ENCODE data around the gene MRPL21. TPM values are rescaled to one million over a fixed set of nuclear protein-coding genes. Genes with fewer than 3 reads are reported as not detected.

Gene MRPL21
- total RNA-seq, 1 experiment from 2014 or later, result 82.3 TPM

GRCh38 chr11:68847395-68847794 lies 56.2 kb downstream of the MRPL21 start:
- Mint-ChIP-seq H3K27me3 (ENCODE audit: low read depth) (peaks cover 54% of the 10 kb centered on the region), H3K4me3 (no peak overlapping the region), H3K36me3 (no peaks in the 10 kb centered on the region), H3K27ac (no peak overlapping the region), H3K9me3 (no peaks in the 10 kb centered on the region), H3K4me1 (peaks cover 20% of the 10 kb centered on the region)
- TF ChIP-seq ZNF671 (CRISPR knock-in tag; IDR thresholded peaks at IDR 0.05) (no peak), ZNF121 (CRISPR knock-in tag; IDR thresholded peaks at IDR 0.05) (no peak), MLX (CRISPR knock-in tag; IDR thresholded peaks at IDR 0.05) (no peak), ETV6 (CRISPR knock-in tag; IDR thresholded peaks at IDR 0.05) (no peak), CBFB (CRISPR knock-in tag; IDR thresholded peaks at IDR 0.05; ENCODE audit: low read depth) (no peak), USF1 (CRISPR knock-in tag; IDR thresholded peaks at IDR 0.05) (no peak)
- DNase-seq (ENCODE audit: low spot score) (no peak), ATAC-seq (no peak)
- POLR2A ChIA-PET, result no interaction called here
- CTCF ChIA-PET, result interaction anchor here (0.8 kb wide), 1 partner anchor 49 kb away, joined by 5 read pairs; no protein-coding TSS in a partner anchor

GRCh38 chr11:68845351-68846002 lies 58.2 kb downstream of the MRPL21 start:
- H3K27ac Mint-ChIP-seq, result no peak overlapping the region
- no peaks in the 10 kb centered on the region for H3K36me3 Mint-ChIP-seq
- TF ChIP-seq GABPB1 (CRISPR knock-in tag; IDR thresholded peaks at IDR 0.05), result peak; percentile 85
- TF ChIP-seq ZSCAN18 (CRISPR knock-in tag; IDR thresholded peaks at IDR 0.05), result no peak
- no peak overlapping the region for H3K4me3 Mint-ChIP-seq
- ChIA-PET POLR2A (no interaction called here), CTCF (no interaction called here)
- H3K27me3 Mint-ChIP-seq (ENCODE audit: low read depth), result peaks cover 57% of the 10 kb centered on the region
- DNase-seq (ENCODE audit: low spot score) (no peak), ATAC-seq (no peak)
- no peaks in the 10 kb centered on the region for H3K9me3 Mint-ChIP-seq
- H3K4me1 Mint-ChIP-seq, result peaks cover 21% of the 10 kb centered on the region

GRCh38 chr11:68844801-68845200 lies 58.8 kb downstream of the MRPL21 start:
- no peaks in the 10 kb centered on the region for H3K9me3 Mint-ChIP-seq
- H3K27ac Mint-ChIP-seq, result no peak overlapping the region
- ChIA-PET CTCF (interaction anchor here (1.1 to 3.2 kb wide), 9 partner anchors 10 to 234 kb away, joined by 4 to 21 read pairs (median 7); no protein-coding TSS in a partner anchor), POLR2A (interaction anchor here (0.5 kb wide), 1 partner anchor 19 kb away, joined by 3 read pairs; no protein-coding TSS in a partner anchor)
- ATAC-seq (no peak), DNase-seq (ENCODE audit: low spot score) (no peak)
- H3K4me3 Mint-ChIP-seq, result peak overlapping the region; percentile 71
- peaks cover 64% of the 10 kb centered on the region for H3K27me3 Mint-ChIP-seq (ENCODE audit: low read depth)
- H3K36me3 Mint-ChIP-seq, result no peaks in the 10 kb centered on the region
- peaks cover 27% of the 10 kb centered on the region for H3K4me1 Mint-ChIP-seq
- TF ChIP-seq PREB (CRISPR knock-in tag; IDR thresholded peaks at IDR 0.05; ENCODE audit: borderline replicate concordance) (no peak), USF1 (CRISPR knock-in tag; IDR thresholded peaks at IDR 0.05) (no peak), TEAD4 (CRISPR knock-in tag; IDR thresholded peaks at IDR 0.05) (no peak), SMAD4 (CRISPR knock-in tag; IDR thresholded peaks at IDR 0.05) (no peak), CREM (CRISPR knock-in tag; IDR thresholded peaks at IDR 0.05) (no peak), ZNF232 (CRISPR knock-in tag; IDR thresholded peaks at IDR 0.05) (no peak), ZSCAN18 (CRISPR knock-in tag; IDR thresholded peaks at IDR 0.05) (no peak), ZBTB21 (CRISPR knock-in tag; IDR thresholded peaks at IDR 0.05; ENCODE audit: borderline replicate concordance) (no peak), ZNF121 (CRISPR knock-in tag; IDR thresholded peaks at IDR 0.05) (no peak), ZNF281 (CRISPR knock-in tag; IDR thresholded peaks at IDR 0.05) (no peak), GTF2I (CRISPR knock-in tag; conservative IDR thresholded peaks at IDR 0.05) (no peak), HMGXB4 (CRISPR knock-in tag; IDR thresholded peaks at IDR 0.05) (no peak), ESRRA (CRISPR knock-in tag; IDR thresholded peaks at IDR 0.05; ENCODE audit: borderline replicate concordance) (no peak), OVOL2 (CRISPR knock-in tag; IDR thresholded peaks at IDR 0.05; ENCODE audit: borderline replicate concordance) (no peak), FOXP1 (CRISPR knock-in tag; IDR thresholded peaks at IDR 0.05; ENCODE audit: borderline replicate concordance) (no peak), RORB (CRISPR knock-in tag; IDR thresholded peaks at IDR 0.05) (no peak)
